GM12891 (cell line): ENCODE results near the gene GABRR3.

Experiments
- POLR2A ChIP-seq: IDR thresholded peaks from 2 replicates; pipeline ENCODE4 v1.6.1; 2011; ENCODE audit warnings: low read depth, low read length, control low read depth
- POLR2AphosphoS5 ChIP-seq: IDR thresholded peaks from 2 replicates; pipeline ENCODE4 v1.6.1; 2011; ENCODE audit warnings: low read depth, low read length, control low read depth
- TAF1 ChIP-seq: IDR thresholded peaks from 2 replicates; pipeline ENCODE4 v1.6.1; 2011; ENCODE audit warnings: low read depth, low read length, control low read depth

DNA sequence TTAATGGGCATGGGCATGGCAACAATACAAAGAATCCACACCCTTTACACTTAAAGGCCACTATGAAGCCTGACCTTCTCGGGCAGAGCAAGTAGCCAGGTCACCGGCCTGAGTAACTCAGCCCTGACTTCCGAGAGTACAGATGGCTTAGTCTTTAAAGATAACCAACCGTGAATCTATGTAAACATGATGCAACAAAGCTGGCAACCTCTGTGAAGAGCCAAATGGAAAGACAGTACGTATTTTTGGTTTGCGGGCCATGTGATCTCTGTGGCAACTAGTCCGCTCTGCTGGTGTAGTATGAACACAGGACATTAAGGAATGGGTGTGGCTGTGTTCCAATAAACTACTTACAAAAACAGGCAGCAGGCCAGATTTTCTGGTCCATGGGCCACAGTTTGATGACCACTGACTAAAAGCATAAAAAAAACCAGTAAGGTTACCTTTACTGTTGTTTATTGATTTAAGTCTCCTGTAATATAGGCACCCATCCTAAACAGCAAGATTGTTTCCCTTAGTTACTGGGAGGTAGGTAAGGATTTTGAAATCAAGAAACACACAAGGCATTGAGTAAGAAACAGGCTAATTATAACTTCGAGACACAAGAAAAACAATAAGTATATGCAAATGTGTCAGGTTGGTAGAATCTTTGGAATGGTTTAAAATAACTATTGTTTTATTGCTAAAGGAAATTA is 77.4 kb downstream of the GABRR3 start:
- TF ChIP-seq POLR2AphosphoS5 (no peak), POLR2A (no peak), TAF1 (no peak)
